ENCODE results near the gene KCNQ5.
A peak's percentile ranks its signal among the peaks of the same experiment; 100 is the strongest.

Gene KCNQ5

DNA sequence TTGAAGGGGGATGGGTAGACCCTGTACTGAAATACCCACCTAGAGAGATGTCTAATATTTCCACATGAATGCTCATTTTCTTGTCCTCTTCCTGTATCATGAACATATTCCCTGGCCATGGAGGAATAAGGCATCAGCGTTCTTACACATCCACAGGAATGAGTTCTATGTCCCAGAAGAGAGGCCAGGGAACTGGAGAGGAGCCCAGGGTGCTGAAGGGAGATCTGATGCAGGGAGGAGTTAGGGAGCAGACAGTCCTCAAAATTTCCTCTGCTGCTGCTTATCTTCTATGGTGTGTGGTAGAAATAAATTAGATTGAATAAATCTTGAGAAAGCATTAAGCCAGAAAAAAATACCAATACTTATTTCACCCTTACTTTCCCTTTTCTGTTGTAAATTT lies 295.0 kb downstream of the KCNQ5 start:
- DNase-seq: no peak

DNA sequence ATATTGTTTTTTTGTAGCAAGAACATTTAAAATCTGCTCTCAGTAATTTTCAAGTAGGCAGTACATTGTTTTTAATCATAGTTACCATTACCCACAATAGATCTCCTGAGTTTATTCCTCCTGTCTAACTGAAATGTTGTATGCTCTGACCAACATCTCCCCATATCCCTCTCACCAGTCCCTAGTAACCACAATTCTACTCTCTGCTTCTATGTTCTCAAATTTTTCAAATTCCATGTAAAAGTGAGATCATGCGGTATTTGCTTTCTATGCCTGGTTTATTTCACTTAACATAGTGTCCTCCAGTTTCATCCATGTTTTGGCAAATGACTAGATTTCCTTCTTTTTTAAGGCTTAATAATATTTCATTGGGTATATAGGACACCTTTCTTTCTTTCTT lies 300.5 kb downstream of the KCNQ5 start:
- DNase-seq: no peak

DNA sequence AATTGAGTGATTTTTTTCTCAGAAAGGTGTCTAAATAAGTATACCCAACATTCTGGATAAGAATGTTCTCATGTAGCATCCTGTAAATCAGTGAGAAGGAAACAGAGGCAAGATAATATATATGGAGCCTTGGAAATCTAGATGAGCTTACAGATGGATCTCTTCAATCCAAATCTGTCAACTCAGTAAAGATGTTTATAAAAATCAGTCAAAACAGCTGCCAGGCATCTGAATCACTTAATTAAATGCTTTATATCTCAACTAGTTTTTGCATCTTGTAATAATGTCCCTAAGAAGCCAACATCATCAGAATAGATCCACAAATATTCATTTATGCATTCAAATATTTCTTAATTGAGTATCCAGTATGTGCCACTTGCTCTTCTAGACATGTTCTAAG lies 303.3 kb downstream of the KCNQ5 start:
- DNase-seq: no peak

DNA sequence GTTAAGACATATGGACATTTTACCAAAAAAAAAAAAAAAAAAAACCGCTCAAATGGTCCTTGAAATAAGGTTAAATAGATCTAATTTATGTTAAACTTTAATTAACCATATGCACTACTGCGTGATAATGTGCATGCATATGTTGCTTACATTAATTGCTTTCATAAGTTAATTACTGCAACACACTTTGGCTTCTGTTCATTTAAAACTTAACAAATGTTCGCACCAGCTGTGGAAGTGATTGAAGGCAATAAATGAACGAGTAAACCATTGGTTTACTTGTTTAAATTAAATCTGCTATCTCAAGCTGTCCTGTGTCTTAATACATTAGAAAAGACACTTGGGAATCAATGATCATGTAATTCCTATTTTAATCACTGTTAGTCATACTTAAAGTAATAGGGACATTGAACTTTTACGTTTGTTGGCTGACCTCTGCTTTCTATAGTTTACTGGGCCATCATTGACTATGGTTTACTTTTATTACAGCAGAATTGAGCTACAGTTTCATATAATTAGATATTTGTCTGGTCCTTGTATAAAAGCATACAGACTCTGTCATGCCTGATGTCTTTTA lies 308.8 kb downstream of the KCNQ5 start:
- DNase-seq: no peak

DNA sequence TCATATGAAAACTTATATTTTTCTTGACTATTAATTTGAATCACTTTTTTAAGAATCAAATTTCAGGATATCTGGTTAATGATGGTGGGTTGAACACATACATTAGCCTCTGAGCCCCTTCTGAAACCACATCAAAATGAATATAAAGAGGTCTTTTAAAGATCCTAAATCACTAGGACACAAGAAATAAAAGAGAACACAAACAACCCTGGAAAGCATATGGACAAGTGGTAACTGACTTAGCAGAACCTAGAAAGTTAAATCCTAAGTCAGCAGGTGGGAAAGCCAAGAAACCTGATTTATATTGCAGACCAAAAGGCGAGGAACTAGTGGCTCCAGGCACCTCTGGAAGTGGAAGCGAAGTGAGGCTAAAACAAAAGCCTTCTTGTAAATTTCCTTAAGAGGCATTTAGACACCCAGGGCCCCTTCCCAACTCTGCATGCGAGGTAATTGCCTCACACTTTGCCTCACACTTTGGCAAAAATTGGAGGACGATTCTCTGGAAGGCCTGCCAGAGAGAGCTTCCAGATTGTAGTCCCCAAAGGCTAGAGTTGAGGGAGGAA lies 309.5 kb downstream of the KCNQ5 start:
- DNase-seq: no peak

DNA sequence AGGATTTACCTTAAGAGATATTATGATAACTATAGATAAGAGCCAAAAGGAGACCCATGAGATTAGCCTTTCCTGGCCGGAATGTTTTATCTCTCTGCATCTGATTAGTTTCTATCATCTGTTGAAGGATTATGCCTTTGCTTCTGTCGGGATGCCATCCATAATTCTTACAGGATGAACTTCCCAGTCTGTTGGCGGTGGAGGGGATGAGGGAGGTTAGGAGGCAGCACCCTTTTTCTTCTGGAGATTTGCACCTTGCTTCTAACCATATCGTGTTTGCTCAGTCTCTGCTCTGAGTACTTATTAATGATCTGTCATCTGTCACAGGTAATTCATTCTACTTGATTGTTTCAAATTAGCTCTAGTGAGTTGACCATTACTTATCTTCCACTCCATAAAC lies 311.4 kb downstream of the KCNQ5 start:
- DNase-seq: peak in 1 of 3 experiments; percentile 43

DNA sequence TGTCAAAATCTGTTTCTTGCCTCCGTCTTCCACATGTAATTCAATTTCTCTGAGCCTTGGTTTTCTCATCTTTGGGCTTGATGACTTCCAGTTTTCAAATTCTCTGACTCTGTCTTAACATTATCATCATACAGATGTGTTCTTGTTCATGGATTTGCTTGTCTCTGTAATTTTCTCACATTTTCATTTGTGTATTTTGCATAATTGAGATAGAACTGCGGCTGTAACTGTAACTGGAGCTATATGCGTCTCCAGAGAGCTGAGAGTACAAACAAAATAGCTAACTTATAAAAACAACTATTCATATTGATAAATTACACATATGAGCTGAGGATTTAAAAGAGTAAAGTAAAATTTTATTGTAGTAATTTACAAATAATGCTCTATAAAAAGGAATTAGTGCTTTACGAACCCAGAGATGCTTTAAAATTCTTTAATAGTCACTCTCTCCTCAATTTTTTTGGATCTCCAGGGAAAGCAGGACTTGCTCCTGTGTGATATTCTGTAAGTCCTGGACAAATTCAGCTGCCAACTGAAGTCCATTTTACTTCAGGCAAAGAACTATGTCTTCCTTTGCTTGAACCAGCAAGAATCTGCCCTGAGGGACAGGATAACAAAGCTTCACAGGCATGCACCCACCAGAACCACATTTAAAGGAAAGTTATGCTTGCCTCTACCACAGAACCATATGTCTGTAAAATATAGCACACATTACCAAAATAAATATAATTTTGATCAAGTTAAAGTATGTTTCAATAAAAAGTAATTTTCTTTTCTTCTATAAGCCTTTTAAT lies 315.1 kb downstream of the KCNQ5 start:
- no peak for DNase-seq

DNA sequence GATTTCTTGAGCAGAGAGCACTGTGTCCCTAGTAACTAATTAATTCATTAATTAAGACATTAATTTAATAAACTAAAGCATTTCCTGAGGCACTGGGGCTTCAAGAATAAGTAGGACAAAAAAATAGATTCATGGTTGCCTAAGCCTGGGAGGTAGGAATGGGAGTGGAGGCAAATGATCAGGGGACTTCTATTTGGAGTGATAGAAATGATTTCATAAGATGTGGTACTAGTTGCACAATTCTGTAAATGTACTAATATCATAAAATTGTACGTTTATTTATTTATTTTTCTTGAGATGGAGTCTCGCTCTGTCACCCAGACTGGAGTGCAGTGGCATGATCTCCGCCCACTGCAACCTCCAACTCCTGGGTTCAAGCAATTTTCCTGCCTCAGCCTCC lies 316.2 kb downstream of the KCNQ5 start:
- no peak for DNase-seq

DNA sequence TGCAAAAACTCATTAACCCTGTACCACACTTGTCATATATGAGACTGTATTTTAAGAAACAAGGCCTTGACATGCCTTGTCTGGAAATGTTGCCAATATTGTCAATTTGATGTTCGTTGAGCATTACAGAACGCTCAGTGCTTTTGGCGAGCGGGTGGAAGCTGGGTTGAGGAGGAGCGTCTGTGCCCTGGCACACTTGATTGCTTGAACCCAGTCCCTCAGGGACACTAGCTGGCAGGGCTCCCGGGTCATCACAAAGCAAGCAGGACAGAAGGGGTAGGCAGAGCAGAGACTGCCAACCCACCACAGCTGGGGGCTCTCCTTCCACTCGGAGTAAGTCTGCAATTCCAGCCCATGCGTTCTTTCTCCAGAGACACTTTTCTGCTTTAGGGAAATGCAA lies 317.1 kb downstream of the KCNQ5 start:
- DNase-seq: no peak

DNA sequence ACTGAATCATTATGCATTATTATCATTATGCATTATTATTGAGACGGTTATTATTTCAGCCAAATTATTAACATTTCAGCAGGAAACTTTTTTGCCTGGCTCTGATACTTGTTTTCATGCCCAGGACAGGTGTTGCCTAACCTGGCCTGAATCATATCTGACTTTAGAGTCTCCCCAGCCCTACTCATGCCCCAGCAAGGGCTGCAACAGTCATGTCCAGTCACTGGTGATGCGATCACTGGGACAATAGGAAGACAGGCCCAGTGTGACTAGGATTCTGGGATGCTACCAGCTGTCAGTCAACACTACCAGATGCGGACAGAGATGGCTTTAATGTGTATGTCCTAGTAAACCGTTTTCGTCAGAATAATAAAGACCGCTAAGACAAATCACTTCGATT lies 318.4 kb downstream of the KCNQ5 start:
- no peak for DNase-seq

DNA sequence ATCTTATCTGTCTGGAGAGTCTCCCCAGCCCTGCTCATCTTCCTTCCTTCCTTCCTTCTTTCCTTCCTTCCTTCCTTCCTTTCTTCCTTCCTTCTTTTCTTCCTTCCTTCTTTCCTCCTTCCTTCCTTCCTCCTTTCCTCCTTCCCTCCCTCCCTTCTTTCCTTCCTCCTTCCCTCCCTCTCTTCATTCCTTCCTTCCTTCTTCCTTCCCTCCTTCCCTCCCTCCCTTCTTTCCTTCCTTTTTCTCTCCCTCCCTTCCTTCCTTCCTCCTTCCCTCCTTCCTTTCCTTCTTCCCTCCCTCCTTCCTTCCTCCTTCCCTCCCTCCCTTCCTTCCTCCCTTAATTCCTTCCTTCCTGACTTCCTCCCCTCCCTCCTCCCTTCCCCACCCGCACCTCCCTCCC lies 319.4 kb downstream of the KCNQ5 start:
- DNase-seq: no peak

DNA sequence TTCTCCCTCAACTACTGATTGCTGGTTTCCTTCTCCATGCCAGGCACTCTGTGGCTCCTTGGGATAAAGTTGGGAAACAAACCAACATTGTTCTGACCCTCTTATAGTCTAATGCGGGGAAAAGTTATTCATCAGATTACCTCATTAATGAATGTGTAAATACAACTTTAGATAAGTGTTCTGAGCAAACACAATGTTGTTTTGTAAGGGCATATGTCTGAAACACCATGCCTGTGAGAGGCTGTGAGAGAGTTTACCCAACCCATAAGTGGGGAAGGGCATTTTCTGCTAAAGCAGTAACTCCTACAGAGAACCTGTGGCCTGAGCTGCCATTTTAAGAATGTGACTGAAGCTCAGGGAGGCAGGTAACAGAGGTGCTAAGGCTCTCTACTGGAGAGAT lies 319.9 kb downstream of the KCNQ5 start:
- peak in 2 of 3 experiments; percentile 10 to 64 for DNase-seq

DNA sequence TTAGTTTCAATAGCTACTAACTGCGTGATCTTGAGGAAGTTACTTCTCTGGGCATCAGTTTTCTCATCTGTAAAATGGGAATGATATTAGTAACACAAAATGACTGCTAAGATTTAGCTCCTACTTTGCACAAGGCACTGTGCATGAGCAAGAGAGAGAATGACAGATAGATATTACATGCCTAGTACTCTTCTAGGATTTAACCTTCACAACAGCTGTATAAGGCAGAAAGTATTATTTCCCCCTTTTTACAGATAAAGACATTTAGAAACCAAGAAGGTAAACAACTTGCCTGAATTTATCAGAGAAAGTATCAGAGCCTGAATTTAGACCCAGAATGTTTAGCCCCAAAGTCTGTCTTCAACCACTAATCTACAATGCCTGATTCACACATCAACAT lies 321.8 kb downstream of the KCNQ5 start:
- DNase-seq: no peak

DNA sequence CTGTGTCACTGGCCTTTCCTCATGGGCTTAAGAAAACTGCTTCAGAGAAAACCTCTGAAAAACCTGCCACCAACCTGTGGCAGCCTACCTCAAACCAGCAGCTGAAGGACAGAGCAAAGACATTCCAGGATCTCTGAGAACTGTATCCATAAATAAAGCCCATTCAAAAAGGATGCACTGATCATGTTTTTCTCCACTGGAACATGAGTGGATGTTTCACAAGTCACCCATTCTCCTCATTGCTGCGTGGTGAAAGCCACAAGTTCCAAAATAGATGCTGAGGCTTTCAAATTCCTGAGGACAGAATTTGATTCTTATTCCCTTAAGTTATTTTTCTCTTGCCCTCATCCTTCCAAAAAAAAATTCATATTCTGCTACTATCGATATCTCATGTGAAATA lies 322.8 kb downstream of the KCNQ5 start:
- DNase-seq: no peak

DNA sequence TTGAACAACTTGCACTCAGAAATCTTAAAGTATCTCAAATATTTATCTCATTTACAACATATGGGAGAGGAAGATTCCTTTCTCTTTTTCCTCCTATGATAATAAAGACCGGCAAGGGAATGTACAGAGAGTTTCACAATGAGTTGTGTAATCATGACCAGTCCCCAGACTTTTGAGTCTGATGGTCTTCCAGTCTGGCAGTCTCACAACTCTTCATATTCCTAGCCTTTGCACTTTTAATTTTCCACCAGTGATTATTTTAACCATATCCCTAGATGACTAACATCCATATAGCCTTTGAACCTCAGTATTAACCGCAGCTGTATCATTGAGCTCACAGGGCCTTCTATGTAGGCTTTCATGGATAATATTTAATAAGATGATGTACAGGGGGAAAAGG lies 324.9 kb downstream of the KCNQ5 start:
- no peak for DNase-seq

DNA sequence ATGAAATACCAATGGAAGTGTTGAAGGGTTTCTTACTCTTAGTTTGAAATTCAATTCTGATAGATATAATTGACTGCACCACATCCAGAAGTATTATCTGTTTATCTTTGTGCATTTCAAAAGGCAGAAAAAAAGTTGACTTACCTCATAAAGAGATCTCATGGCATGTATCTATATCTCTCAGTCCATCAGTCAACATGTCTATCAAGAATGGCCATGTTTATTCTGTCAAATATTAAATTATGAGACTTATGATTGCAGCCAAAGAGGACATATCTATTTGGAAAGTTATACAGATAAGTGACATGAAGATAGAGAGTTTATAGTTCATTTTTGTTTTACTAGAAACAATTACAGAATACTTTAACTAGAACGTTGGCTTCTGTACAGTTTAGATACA lies 325.7 kb downstream of the KCNQ5 start:
- DNase-seq: no peak

DNA sequence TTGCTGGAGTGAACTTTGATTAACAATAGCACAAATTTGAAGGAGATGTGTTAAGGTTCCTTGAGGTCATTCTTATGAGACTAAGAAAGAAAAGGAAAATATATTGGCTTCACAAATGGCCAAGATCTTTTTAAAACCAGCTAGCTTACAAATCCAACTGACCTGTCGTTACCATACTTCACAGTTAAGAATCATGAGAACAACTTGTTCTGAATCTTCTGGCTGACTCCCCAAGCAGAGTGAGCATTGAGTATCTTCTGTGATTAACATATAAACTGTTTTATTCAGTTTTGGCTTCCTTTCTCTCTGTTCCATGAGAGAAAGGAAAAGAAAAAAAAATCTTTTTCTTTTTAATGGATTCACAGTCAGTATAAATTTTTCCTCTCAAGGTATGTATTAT lies 326.3 kb downstream of the KCNQ5 start:
- no peak for DNase-seq

DNA sequence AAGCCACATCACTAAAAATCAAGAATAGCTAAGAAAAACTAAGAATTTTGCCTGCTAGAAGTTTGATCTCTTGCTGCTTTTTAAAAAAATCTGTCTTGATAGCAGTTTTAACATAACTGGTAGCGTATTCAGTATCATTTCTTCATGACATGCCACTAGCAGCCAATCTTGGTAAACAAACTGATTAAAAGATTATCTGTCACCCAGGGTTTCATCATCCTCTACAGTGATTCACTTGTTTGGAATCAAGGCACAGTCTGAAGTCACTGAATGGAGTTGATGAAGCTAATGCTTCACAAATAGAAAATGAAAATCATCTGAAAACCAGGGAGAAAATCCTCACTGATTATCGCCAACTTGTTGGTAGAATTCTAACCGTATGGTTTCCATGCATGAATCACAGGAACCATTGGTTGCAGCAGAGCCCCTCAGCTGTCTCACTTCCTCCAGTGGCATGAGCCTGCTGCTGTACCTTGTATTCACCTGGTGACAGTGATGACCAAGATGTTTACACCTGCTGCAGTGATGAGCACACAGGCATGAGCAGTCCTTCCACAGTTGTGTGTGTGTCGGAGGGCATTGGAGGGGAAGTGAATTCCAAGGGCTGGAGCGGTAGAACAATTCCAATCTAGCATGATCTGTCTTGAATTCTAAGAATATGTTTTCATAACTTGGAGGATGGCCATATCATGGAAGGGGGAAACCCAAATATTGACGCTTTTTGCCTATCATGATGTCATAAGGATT lies 328.4 kb downstream of the KCNQ5 start:
- DNase-seq: no peak

DNA sequence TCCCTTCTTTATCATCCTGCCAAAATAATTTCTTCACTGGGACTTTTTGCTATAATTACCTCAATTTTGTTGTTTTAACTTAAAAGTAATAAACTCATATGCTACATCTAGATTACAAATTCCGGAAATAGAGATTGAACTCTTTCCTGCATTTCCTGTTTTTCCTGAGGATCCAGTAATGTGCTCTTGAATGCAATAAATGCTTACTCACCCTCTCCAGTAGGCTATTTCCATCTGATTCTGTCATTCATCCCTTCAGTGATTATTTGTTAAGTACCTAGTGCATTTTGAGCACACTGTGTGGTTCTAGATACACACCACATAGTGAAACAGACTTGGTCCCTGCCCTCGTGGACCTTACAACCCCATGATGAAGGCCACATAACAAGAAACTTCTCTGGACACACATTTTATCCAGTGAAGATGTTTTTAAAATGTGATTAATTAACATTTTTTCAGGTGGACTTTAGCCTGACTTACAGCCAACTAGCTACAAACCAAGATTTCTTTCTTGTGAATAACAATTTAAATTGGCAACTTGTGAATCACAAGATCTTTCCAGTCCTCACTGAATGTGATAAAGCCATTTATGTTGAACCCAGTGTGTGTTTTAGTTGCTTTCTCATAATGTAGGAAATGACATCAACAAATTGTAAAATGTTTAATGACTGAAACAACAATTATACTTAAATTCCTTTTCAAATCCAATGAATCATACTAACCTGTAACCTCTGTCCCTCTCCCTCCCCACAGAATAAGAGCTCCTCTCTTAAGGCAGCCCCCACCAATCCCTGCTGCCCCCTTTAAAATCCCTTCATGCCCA lies 331.2 kb downstream of the KCNQ5 start:
- DNase-seq: no peak

DNA sequence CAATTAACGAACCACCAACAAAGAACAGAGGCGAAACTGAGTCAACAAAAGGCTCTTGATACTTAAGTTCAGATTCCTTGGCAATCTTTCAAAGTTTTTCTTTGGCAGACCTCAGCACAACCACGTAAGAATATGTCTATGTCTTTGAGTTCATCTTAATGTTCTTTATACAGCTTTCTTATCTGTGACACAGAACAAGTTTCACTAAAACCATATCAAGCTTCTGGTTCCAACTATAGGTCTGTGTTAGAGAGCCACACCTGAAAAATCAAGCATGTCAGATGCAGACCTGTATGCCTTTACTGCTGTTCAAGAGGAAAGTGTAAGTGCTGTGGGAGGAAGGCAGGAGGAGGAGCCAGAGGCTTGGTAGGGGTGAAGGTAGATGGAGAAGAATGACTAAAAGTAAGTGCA lies 332.1 kb downstream of the KCNQ5 start:
- DNase-seq: no peak

DNA sequence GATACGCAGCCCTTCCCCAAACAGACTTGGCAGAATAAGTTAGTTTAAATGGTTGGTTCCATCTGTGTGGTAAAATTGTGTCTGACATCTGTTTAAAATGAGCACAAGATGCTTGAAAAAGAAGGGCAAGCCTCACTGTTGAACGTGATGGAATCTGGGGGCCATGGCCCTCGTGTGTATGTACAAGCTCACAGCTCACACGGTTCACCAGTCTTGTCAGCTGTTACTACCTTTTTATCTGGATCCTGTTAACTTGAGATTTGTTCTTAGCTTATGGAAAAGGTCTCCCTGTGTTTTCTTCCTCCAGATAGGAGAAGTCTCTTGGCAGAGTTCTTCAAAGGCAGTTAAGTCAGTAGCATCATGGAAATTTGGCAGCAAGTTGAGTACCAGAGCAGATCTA lies 332.9 kb downstream of the KCNQ5 start:
- DNase-seq: no peak

DNA sequence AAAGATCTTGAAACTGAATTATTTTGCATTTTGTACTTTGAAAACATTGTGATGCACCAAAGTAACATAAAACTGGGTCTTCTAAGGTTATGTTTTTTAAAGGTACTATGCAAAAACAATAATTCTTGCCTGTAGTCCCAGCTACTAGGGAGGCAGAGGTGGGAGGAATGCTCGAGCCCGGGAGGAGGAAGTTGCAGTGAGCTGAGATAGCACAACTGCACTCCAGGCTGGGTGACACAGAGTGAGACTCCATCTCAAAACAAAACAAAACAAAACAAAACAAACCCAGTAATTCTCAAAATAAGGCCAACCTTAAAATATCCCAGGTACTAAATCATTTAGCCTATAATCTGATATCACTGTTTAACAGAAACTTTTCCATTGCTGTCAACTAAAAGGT lies 333.8 kb downstream of the KCNQ5 start:
- no peak for DNase-seq

DNA sequence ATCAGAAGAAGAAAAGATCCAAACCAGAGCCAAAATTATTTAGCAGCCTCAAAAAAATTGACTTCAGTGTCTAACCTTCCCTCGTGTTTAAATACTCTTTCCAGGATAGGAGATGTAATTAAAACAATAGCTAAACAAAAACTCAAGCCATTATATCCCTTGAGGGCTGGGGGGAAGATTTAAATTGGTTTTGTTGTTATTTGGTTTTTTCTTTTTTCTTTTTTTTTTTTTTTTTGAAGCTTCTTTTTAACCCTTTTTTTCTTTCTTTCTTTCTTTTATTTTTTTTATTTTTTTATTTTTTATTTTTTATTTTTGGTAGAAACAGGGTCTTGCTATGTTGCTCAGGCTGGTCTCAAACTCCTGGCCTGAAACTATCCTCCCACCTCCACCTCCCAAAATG lies 334.4 kb downstream of the KCNQ5 start:
- no peak for DNase-seq

Measured in NCI-H1417 (cell line).